ENCODE measurements around the gene NEK3. TPM values are rescaled to one million over a fixed set of nuclear protein-coding genes. Genes with fewer than 3 reads are reported as not detected.
"Not testable (repeated sequence)": the region's sequence is repeated elsewhere in the genome, so short reads cannot be mapped to it uniquely, and the experiment has no call there.

The NEK3 gene
- total and polyA plus RNA-seq, 2 of the 4 experiments (the other 2 are of a cell fraction): 3.6 to 9.2 TPM

DNA sequence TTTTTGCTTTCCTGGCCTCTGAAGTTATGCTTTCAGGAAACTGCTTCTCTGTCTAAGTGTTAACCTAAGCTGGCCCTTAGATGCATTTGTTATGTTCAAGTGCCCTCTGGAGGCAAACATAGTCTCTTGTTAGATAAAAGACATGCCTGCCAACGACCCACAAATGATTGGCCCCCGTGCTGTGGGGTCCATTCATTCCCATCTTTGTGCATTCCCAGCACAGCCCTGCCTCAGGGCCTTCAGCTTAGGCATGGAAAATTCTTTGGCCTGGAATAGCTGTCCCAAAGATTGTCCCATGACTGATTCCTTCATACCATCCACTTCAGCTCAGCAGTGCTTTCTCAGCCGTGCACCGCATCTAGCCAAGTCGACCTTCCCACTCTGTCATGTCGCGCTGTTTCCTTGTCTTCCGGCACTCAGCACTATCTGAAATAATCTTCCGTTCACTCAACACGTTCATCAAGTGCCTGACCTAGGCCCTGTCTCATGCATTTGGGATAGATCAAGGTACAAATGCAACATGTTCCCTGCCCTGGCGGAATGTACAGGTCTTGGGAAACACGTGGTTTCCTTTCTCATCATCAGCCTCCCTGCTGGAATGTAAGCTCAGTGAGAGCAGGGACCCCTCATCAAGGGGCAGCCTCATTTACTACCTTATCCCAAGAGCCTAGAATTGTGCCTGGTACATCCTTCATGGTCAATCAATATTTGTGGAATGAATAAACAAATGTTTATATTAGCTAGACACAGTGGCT lies 42.2 kb upstream of the NEK3 start:
- H4K20me1 ChIP-seq (ENCODE audit: insufficient read depth, low read length); H4K5ac ChIP-seq (ENCODE audit: low read depth, low read length); H3K9ac ChIP-seq (ENCODE audit: low read depth, low read length); POLR2A ChIA-PET (ENCODE audit: unreplicated experiment); H4K8ac ChIP-seq (ENCODE audit: low read depth in 2 of 2, low read length in 2 of 2); H3K18ac ChIP-seq (ENCODE audit: low read depth, low read length); H3K56ac ChIP-seq (ENCODE audit: extremely low read depth, insufficient read depth, low read length); H2BK15ac ChIP-seq (ENCODE audit: low read depth, low read length); H3K9me3 ChIP-seq (ENCODE audit: control insufficient read depth, insufficient read depth, low read length); H3K14ac ChIP-seq (replicated peaks; ENCODE audit: low read depth, low read length); H2AFZ ChIP-seq (replicated peaks; ENCODE audit: low read length, poor library complexity); H3K4me3 ChIP-seq (ENCODE audit: insufficient read depth, low read depth, low read length); in situ Hi-C loops (cut with MboI; ENCODE audit: low sequenced_read_pairs); H3K9me1 ChIP-seq (ENCODE audit: insufficient read depth, low read length); H4K91ac ChIP-seq (ENCODE audit: insufficient read depth, low read depth, low read length); H3K23ac ChIP-seq (ENCODE audit: low read depth, low read length); H2BK120ac ChIP-seq (ENCODE audit: low read depth, low read length); H3K79me1 ChIP-seq (ENCODE audit: low read depth in 1 of 2, low read length in 2 of 2); H3K36me3 ChIP-seq (ENCODE audit: control insufficient read depth, insufficient read depth, low read length); H2BK5ac ChIP-seq (ENCODE audit: low read depth, low read length, poor library complexity, severe bottlenecking); H3K27ac ChIP-seq (ENCODE audit: insufficient read depth, low read length); dilution Hi-C loops (cut with HindIII; ENCODE audit: low sequenced_read_pairs, unreplicated experiment); H2AK9ac ChIP-seq (replicated peaks; ENCODE audit: low read depth, low read length, poor library complexity); CTCF ChIA-PET; BruUV-seq (replicated peaks); H3K4me2 ChIP-seq (ENCODE audit: low read depth, low read length); H3K27me3 ChIP-seq (ENCODE audit: control insufficient read depth, insufficient read depth, low read length): not testable (repeated sequence)
- Histone ChIP-seq H3K4me1 (ENCODE audit: control insufficient read depth, insufficient read depth, low read length) (peaks cover 10% of the 10 kb centered on the region), H2AK5ac (ENCODE audit: low read depth, low read length) (peak overlapping the region; percentile 57), H3K4ac (ENCODE audit: low read depth, low read length) (peak overlapping the region; percentile 22; the same call in 1 of the 2 replicates), H2BK20ac (ENCODE audit: low read depth, low read length) (0 out of 2 replicates have a peak overlapping the region, but pooled peaks have one; percentile 16)
- intact Hi-C loops (cut with micrococcal nuclease): loop anchor here (1.0 to 5.0 kb wide), 3 partner anchors 199 to 387 kb away; no protein-coding TSS in a partner anchor
- 37% methylated on average over 9 of the region's 12 CpGs; no CpG with 5 or more reads in 1 of the 2 experiments for WGBS, 2 experiments (ENCODE audit: extremely low coverage in 2 of 2, insufficient read length in 1 of 2)
- DNase-seq: peak; percentile 63
- TF ChIP-seq, protein P1, sequence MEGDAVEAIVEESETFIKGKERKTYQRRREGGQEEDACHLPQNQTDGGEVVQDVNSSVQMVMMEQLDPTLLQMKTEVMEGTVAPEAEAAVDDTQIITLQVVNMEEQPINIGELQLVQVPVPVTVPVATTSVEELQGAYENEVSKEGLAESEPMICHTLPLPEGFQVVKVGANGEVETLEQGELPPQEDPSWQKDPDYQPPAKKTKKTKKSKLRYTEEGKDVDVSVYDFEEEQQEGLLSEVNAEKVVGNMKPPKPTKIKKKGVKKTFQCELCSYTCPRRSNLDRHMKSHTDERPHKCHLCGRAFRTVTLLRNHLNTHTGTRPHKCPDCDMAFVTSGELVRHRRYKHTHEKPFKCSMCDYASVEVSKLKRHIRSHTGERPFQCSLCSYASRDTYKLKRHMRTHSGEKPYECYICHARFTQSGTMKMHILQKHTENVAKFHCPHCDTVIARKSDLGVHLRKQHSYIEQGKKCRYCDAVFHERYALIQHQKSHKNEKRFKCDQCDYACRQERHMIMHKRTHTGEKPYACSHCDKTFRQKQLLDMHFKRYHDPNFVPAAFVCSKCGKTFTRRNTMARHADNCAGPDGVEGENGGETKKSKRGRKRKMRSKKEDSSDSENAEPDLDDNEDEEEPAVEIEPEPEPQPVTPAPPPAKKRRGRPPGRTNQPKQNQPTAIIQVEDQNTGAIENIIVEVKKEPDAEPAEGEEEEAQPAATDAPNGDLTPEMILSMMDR (conservative IDR thresholded peaks at IDR 0.05; ENCODE audit: low read depth, low read length): peak; percentile 53
- TF ChIP-seq RAD21 (IDR thresholded peaks at IDR 0.05; ENCODE audit: low read length) (peak; percentile 57), SMC3 (IDR thresholded peaks at IDR 0.05; ENCODE audit: low read depth, low read length) (peak; percentile 41; the same call in 1 of the 2 replicates)
- ATAC-seq (ENCODE audit: low read depth): peak; percentile 62
